Endothelial cell of umbilical vein (primary cell): Measurements from ENCODE around the gene HECTD3. TPM values are rescaled to one million over a fixed set of nuclear protein-coding genes. Genes with fewer than 3 reads are reported as not detected.
A peak's percentile ranks its signal among the peaks of the same experiment; 100 is the strongest.

ENCODE experiments used
- BruUV-seq: library from RNA; stranded (reverse); fragments of 400-500 nt; replicated peaks from 2 replicates; lab custom pipeline; 2021; lab: Mats Ljungman, UMichigan
- CTCF ChIA-PET: fragments of 300-600, 350-600 bp; sonication (Branson Sonifier 250); formaldehyde crosslinking; loops from one replicate; lab custom pipeline; 2021; ENCODE audit warnings: antibody characterized with exemption, inconsistent platforms; lab: Charles Lee
- POLR2A ChIA-PET: fragments of 300-600, 350-600 bp; sonication (Branson Sonifier 250); formaldehyde crosslinking; loops from one replicate; lab custom pipeline; 2021; ENCODE audit warnings: antibody characterized with exemption, inconsistent platforms; lab: Charles Lee
- DNase-seq: peaks from one replicate; pipeline ENCODE4 v3.0.0-alpha.2; 2011; ENCODE audit warnings: low read depth, low spot score
- FAIRE-seq: peaks from 2 replicates; lab custom pipeline; 2011; peaks lifted over from hg19 to GRCh38; lab: Jason Lieb, UNC
- H2AFZ ChIP-seq: 2 replicates; pipeline ENCODE4 v1.6.0; 2012; ENCODE audit warnings: low read depth, low read length, control low read depth, inconsistent platforms
- H3K27ac ChIP-seq: 2 replicates; pipeline ENCODE4 v1.5.1; 2011; ENCODE audit warnings: low read depth, mild to moderate bottlenecking, control low read depth, low read length, moderate library complexity; ENCODE audit not compliant: insufficient read depth
- H3K27me3 ChIP-seq, 2 experiments: 2 replicates each; pipeline versions ENCODE4 v1.6.0 to v1.6.1; 2011; ENCODE audit warnings: low read length in 2 of 2, mixed read lengths in 1 of 2; ENCODE audit not compliant: control insufficient read depth in 2 of 2, insufficient read depth in 2 of 2
- H3K36me3 ChIP-seq, 2 experiments: 2 replicates in 1 of 2; 3 replicates in 1 of 2; pipeline ENCODE4 v1.5.1; 2011; ENCODE audit warnings: low read length in 2 of 2, mild to moderate bottlenecking in 1 of 2, moderate library complexity in 1 of 2; ENCODE audit not compliant: control insufficient read depth in 2 of 2, insufficient read depth in 2 of 2; ENCODE audit errors: extremely low read depth in 1 of 2
- H3K4me1 ChIP-seq: 3 replicates; pipeline ENCODE4 v1.5.1; 2011; ENCODE audit warnings: mild to moderate bottlenecking, low read length; ENCODE audit not compliant: control insufficient read depth, insufficient read depth; ENCODE audit errors: extremely low read depth
- H3K4me2 ChIP-seq: 2 replicates; pipeline ENCODE4 v1.6.1; 2011; ENCODE audit warnings: low read length, control low read depth, mixed read lengths; ENCODE audit not compliant: insufficient read depth
- H3K4me3 ChIP-seq, 3 experiments: fragments of 200-600 bp in 1 of 3; sonication (generic), shearing (Covaris generic) in 1 of 3; replicated peaks in 1 of 3; 2 replicates each; pipeline ENCODE4 v1.5.1; 2011 to 2016; ENCODE audit warnings: control low read depth in 3 of 3, low read length in 3 of 3, mild to moderate bottlenecking in 2 of 3, inconsistent platforms in 1 of 3, low read depth in 1 of 3, moderate library complexity in 1 of 3; ENCODE audit not compliant: insufficient read depth in 1 of 3
- H3K79me2 ChIP-seq: 2 replicates; pipeline ENCODE4 v1.6.0; 2012; ENCODE audit warnings: low read length, inconsistent platforms; ENCODE audit not compliant: control insufficient read depth, insufficient read depth
- H3K9ac ChIP-seq: replicated peaks from 2 replicates; pipeline ENCODE3; 2011; ENCODE audit warnings: low read length, control low read depth; ENCODE audit not compliant: insufficient read depth; ENCODE audit errors: extremely low read depth
- H3K9me1 ChIP-seq: replicated peaks from 3 replicates; pipeline ENCODE4 v1.6.0; 2011; ENCODE audit warnings: mild to moderate bottlenecking, low read length; ENCODE audit not compliant: control insufficient read depth, insufficient read depth; ENCODE audit errors: extremely low read depth
- H3K9me3 ChIP-seq: replicated peaks from 2 replicates; pipeline ENCODE4 v1.5.1; 2012; ENCODE audit warnings: low read length, inconsistent platforms; ENCODE audit not compliant: control insufficient read depth, insufficient read depth
- H4K20me1 ChIP-seq: replicated peaks from 2 replicates; pipeline ENCODE3; 2011; ENCODE audit warnings: mild to moderate bottlenecking, low read length; ENCODE audit not compliant: control insufficient read depth, insufficient read depth; ENCODE audit errors: extremely low read depth
- EZH2 ChIP-seq: IDR thresholded peaks from 2 replicates; pipeline ENCODE4 v1.6.1; 2012; ENCODE audit warnings: borderline replicate concordance, low read depth, mild to moderate bottlenecking, moderate library complexity, low read length, inconsistent platforms; ENCODE audit not compliant: severe bottlenecking
- FOS ChIP-seq: IDR thresholded peaks from 2 replicates; pipeline ENCODE4 v1.6.1; 2011; ENCODE audit warnings: mild to moderate bottlenecking, low read length, moderate library complexity, borderline replicate concordance; ENCODE audit not compliant: insufficient read depth
- GATA2 ChIP-seq: IDR thresholded peaks from 2 replicates; pipeline ENCODE4 v1.7.0; 2011; ENCODE audit warnings: low read depth, mild to moderate bottlenecking, moderate library complexity, mixed read lengths, low read length; ENCODE audit not compliant: insufficient read length, insufficient read depth
- JUN ChIP-seq: IDR thresholded peaks from 2 replicates; pipeline ENCODE4 v1.6.1; 2011; ENCODE audit warnings: borderline replicate concordance, low read depth; ENCODE audit not compliant: insufficient read length, insufficient read depth
- MAX ChIP-seq: IDR thresholded peaks from 2 replicates; pipeline ENCODE4 v1.6.1; 2011; ENCODE audit not compliant: insufficient read depth, insufficient read length
- MYC ChIP-seq: IDR thresholded peaks from one replicate; pipeline ENCODE4 v1.6.1; 2011; ENCODE audit warnings: mild to moderate bottlenecking, low read depth, low read length
- POLR2A ChIP-seq: IDR thresholded peaks from 2 replicates; pipeline ENCODE4 v1.6.1; 2012; ENCODE audit warnings: low read depth, mild to moderate bottlenecking, control low read depth, low read length
- POLR2AphosphoS5 ChIP-seq: IDR thresholded peaks from 2 replicates; pipeline ENCODE4 v1.6.1; 2012; ENCODE audit warnings: low read depth, mild to moderate bottlenecking, control low read depth, low read length, moderate library complexity; ENCODE audit not compliant: insufficient read depth
- dilution Hi-C: fragments of 300-500 bp; cut with MboI; formaldehyde crosslinking; loops from one replicate; pipeline ENCODE4 v1.15.0; 2019; ENCODE audit warnings: low sequenced_read_pairs; ENCODE audit not compliant: extremely low pct_ligation_motif_present
- intact Hi-C: fragments of 100-400 bp; cut with micrococcal nuclease; formaldehyde crosslinking; loops from one replicate; pipeline ENCODE4 v1.10.0; 2022
- polyA plus RNA-seq, 4 experiments: library from polyadenylated mRNA; depleted of rRNA in 3 of 4; stranded (reverse) in 3 of 4; unstranded in 1 of 4; fragments of >200 nt; gene quantifications; 2 replicates each; pipeline versions ENCODE4 v1.2.1 to v1.2.3, GENCODE V29; 2011 to 2012; ENCODE audit warnings: missing spikeins in 1 of 4
- total RNA-seq: library from RNA; stranded (reverse); gene quantifications from 2 replicates; pipeline ENCODE4 v1.2.3, GENCODE V29; 2021
- TF ChIP-seq, protein P1 (sequence below), 2 donors: IDR thresholded peaks; 1 replicate in 1 of 2; 2 replicates in 1 of 2; pipeline ENCODE4 v1.5.1; 2011; ENCODE audit warnings: low read length in 2 of 2, mild to moderate bottlenecking in 2 of 2, moderate library complexity in 2 of 2, control low read depth in 1 of 2, inconsistent platforms in 1 of 2, low read depth in 1 of 2; ENCODE audit not compliant: insufficient read depth in 1 of 2; ENCODE audit errors: extremely low read depth in 1 of 2

Gene HECTD3
- total and polyA plus RNA-seq, 2 donors (not counting 3 experiments of a cell fraction or from before 2014, with no cell fraction given): 80.0 to 114 TPM

DNA sequence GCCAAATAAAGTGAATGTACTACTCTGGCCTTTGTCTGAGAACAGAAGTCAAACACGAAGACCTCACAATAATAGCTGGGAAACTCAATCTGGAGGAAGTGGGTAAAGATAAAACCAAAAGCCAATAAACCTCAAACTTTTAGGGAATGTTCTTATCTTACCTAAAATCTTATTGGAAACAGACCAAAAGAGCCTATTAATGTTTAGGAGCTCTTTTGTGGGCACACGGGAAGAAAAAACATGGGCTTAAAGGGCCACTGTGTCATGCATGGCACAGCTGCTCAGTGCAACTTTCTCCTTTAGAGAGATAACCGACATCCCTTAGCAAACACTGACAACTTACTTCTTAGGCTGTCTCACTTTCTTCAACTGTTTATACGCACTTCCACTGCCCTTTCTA is 40.8 kb downstream of the HECTD3 start:
- DNase-seq (peak; percentile 80), FAIRE-seq (peak; percentile 60)
- CTCF ChIA-PET: interaction anchor here (0.6 to 2.5 kb wide), 11 partner anchors 11 to 181 kb away, joined by 3 to 13 read pairs (median 4); partner anchors contain the start of gene PLK3
- Histone ChIP-seq H4K20me1 (no peaks in the 10 kb centered on the region), H2AFZ (no peak overlapping the region), H3K27ac (peak overlapping the region; percentile 56), H3K4me2 (peak overlapping the region; percentile 47), H3K9ac (peak overlapping the region; percentile 7), H3K9me3 (no peaks in the 10 kb centered on the region), H3K79me2 (no peaks in the 10 kb centered on the region), H3K9me1 (no peaks in the 10 kb centered on the region), H3K4me3 (no peak overlapping the region), H3K36me3 (no peaks in the 10 kb centered on the region), H3K27me3 (no peaks in the 10 kb centered on the region), H3K4me1 (peaks cover 35% of the 10 kb centered on the region)
- TF ChIP-seq EZH2 (no peak), MYC (no peak), MAX (no peak), GATA2 (peak; percentile 95), POLR2A (no peak), FOS (no peak), POLR2AphosphoS5 (peak; percentile 42), JUN (no peak)
- TF ChIP-seq, protein P1, sequence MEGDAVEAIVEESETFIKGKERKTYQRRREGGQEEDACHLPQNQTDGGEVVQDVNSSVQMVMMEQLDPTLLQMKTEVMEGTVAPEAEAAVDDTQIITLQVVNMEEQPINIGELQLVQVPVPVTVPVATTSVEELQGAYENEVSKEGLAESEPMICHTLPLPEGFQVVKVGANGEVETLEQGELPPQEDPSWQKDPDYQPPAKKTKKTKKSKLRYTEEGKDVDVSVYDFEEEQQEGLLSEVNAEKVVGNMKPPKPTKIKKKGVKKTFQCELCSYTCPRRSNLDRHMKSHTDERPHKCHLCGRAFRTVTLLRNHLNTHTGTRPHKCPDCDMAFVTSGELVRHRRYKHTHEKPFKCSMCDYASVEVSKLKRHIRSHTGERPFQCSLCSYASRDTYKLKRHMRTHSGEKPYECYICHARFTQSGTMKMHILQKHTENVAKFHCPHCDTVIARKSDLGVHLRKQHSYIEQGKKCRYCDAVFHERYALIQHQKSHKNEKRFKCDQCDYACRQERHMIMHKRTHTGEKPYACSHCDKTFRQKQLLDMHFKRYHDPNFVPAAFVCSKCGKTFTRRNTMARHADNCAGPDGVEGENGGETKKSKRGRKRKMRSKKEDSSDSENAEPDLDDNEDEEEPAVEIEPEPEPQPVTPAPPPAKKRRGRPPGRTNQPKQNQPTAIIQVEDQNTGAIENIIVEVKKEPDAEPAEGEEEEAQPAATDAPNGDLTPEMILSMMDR (IDR thresholded peaks at IDR 0.05; ENCODE audit: extremely low read depth in 1 of 2, insufficient read depth in 1 of 2, low read depth in 1 of 2, low read length in 2 of 2): no peak
- intact Hi-C loops (loop anchor here (1.0 kb wide), 2 partner anchors 16 to 23 kb away; partner anchors contain the start of gene EIF2B3), dilution Hi-C loops (no loop called here)
- no TSS peak for BruUV-seq
- POLR2A ChIA-PET: interaction anchor here (0.8 to 1.6 kb wide), 2 partner anchors 16 to 151 kb away, joined by 3 to 4 read pairs; partner anchors contain the start of gene EIF2B3
